GM19099 (cell line): ENCODE data around the gene MFSD11.

Experiments used
- POLR2A ChIP-seq: IDR thresholded peaks from 3 replicates; pipeline ENCODE4 v1.6.1; 2011; ENCODE audit warnings: low read depth; ENCODE audit not compliant: insufficient read length; ENCODE audit errors: extremely low read depth

Gene MFSD11

DNA sequence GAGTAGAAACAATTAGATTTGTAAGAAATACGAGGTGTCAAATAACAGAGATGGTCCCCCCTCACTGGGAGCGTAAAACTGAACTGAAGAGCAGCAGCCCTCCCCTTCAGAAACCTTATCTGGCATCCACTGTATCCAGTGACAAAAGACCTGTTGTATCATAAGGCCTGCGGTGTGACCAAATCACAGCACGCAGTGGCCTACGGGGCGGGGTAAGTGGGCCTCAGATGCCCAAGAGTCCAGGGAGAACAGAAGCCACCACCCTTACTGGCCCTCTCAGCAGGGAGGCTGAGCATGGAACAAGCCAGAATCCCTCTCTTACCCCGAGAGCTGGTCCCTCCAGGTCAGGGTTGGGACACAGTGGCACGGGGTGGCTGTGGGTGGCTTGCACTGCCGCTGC lies 17.0 kb upstream of the MFSD11 start:
- TF ChIP-seq POLR2A = no peak

GRCh38 chr17:76721463-76721862 lies 16.5 kb upstream of the MFSD11 start:
- no peak for TF ChIP-seq POLR2A

DNA sequence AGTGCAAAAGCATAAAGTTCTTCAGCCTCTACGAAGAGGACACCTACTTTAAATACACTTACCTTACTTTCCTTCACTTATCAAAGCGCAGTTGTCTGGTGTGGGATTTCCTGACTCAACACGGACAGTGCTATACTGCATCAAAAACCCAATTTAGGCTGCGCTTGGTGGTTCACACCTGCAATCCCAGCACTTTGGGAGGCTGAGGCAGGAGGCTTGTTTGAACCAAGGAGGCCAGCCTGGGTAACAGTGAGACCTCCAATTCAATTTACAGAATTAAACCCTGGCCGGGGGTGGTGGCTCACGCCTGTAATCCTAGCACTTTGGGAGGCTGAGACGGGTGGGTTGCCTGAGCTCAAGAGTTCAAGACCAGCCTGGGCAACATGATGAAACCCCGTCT lies 15.6 kb upstream of the MFSD11 start:
- TF ChIP-seq POLR2A = no peak

DNA sequence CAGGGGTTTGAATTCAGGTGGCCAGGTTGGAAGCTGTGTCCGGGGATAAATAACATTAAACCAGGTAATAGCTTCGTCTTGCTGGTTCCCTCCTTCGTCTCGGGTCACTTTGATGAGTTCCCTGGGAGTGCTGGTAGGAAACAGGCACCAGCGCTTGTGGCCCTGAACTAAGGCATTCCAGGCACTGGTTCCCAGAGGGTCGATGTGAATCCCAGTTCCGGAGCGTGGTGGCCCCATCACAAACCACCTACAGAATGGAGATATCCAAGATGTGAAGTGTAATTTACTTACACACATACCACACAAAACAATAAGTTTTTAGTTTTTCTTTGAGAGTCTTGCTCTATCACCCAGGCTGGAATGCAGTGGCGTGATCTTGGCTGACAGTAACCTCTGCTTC lies 14.1 kb upstream of the MFSD11 start:
- TF ChIP-seq POLR2A = no peak

DNA sequence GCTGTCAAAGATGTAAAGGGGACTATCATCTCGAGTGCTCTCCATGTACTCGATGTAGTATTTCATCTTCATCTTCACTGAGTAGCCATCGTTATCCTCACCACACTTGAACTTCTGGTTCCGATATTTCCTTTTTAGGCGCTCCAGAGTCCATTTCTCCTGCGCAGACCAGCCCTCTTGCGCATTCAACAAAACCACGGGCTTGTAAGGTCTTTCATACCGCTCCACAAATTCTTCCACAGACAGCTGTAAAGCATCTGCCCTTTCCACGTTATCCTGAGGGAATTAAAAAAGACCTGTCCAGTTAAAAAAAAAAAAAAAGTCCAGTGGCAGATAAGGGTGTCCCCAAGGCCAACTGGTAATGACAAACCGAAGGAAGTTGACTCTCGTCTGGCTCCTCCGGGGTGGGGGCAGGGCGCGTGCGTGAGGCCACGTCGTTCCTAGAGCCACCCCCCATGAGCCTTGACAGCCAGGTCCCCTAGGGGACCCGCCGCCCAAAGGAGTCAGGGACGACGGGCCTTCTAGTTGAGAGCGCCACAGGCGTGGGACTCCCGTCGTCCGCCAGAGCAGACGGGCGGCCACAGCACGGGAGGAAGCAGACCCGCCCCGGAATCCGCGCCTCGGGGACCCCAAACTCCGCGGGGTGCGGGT lies 12.2 kb upstream of the MFSD11 start:
- no peak for TF ChIP-seq POLR2A

GRCh38 chr17:76726231-76726775 lies 11.6 kb upstream of the MFSD11 start, which contains the start of gene JMJD6:
JMJD6 (minus strand) TSS chr17:76726606; CDS start chr17:76726475, 131 bp downstream.
- peak; percentile 74 for TF ChIP-seq POLR2A

- TF ChIP-seq POLR2A = peak; percentile 86
Observed at GRCh38 chr17:76726776-76727718, 10.9 kb upstream of the MFSD11 start, which contains the start of gene METTL23. METTL23 (plus strand) TSS chr17:76726839; CDS start chr17:76729711, 2,872 bp downstream.

- TF ChIP-seq POLR2A = no peak
Observed at GRCh38 chr17:76727745-76728456, 10.0 kb upstream of the MFSD11 start.

- peak; percentile 4 for TF ChIP-seq POLR2A
Observed at GRCh38 chr17:76731800-76732733, 5.9 kb upstream of the MFSD11 start.

GRCh38 chr17:76732734-76733617 lies 4.9 kb upstream of the MFSD11 start:
- peak; percentile 21 for TF ChIP-seq POLR2A

GRCh38 chr17:76733618-76733957 lies 4.3 kb upstream of the MFSD11 start:
- no peak for TF ChIP-seq POLR2A

DNA sequence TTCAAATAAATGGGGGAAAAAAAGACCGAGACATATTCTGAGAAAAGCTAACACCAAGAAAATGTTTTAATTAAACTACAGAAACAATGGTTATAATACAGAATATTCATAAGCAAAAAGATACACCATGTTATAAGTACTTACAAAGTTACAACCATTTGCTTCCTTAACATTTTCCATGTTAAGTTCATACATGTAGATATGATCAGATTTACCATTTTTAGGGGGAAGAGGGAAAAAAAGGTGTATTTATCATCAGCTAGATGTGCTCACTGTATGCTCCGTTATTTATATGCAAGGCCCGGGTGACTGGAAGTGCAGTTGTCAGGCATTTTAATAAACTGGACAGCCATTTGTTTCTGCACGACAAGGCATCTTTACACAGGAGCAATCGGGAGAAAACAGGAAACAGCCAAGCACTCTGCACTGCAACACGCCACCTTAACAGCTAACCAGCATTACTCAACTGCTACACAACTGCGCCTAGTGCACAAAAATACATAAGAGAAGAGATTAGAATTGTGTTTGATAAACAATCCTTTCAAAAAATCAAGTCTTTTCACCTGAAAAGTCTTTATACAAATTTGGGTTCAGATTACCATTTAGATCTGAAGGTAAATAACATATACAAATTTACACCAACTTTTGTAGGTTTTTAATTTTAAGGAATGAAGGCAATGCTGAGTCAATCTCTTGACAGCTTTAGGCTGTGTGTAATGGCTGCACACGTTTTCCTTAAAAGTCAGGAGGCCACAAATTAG lies 3.7 kb upstream of the MFSD11 start:
- peak; percentile 14 for TF ChIP-seq POLR2A

DNA sequence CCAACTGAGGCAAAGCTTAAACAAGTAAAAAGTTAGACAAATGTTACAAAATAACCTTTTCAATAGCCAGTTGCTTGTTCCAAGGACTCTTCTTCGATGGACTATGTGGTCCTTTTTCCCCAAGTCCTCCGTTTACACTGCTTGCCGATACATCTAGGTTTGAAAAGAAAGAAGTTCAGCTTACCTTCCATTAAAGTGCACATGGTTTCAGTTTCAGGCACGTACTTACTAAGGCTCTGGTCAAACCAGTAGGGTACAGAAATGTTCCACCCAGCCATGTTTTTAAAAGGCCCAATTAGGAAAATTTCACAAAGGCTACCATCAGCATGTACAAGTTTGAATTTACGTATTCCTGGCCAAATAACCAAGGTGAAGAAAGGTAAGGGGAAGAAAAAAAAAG lies 2.9 kb upstream of the MFSD11 start:
- no peak for TF ChIP-seq POLR2A
